COLO829 (cell line): ENCODE data around the gene C1D.
"Not testable (repeated sequence)": the region's sequence is repeated elsewhere in the genome, so short reads cannot be mapped to it uniquely, and the experiment has no call there.

Source experiments
- DNase-seq: peaks from one replicate; pipeline ENCODE4 v3.0.0; 2012; ENCODE audit warnings: low spot score

Gene C1D

DNA sequence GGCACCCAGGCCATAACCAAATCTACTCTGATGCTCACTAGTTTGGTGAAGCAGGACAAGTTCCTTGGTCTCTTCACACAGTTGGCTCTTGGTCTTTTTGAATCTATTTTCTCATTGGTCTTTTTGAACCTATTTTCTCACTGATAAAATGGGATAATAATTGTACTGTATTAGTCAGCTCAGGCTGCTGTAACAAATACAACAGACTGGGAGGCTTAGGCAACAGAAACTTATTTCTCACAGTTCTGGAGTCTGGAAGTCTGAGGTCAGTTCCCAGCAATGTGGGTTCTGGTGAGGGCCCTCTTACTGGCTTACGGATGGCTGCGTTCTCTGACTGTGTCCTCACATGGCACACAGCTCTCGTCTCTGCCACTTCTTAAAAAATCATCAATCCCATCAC, 63.5 kb downstream of the C1D start:
- no peak for DNase-seq

DNA sequence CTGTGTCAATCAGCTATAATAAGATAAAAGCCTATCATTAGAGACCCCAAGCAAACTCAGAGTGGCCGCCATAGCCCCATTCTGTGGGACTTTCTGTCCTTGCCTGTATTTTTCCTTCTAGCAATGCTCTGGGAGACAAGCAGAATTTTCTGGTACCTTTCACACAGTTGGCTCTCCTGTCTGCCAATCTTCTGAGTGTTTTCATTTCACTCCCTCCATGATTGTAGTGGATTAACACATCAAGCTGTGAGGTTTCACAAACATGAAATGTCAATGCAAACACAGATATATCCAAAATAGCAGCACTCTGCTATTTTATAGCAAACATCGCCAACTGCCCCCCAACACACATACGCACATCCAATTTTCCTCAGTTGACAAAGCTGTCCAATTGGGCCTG, 64.9 kb downstream of the C1D start:
- no peak for DNase-seq

- DNase-seq = peak; percentile 36
These were observed 65.3 kb downstream of the C1D start for GRCh38 chr2:67997528-67997900.

DNA sequence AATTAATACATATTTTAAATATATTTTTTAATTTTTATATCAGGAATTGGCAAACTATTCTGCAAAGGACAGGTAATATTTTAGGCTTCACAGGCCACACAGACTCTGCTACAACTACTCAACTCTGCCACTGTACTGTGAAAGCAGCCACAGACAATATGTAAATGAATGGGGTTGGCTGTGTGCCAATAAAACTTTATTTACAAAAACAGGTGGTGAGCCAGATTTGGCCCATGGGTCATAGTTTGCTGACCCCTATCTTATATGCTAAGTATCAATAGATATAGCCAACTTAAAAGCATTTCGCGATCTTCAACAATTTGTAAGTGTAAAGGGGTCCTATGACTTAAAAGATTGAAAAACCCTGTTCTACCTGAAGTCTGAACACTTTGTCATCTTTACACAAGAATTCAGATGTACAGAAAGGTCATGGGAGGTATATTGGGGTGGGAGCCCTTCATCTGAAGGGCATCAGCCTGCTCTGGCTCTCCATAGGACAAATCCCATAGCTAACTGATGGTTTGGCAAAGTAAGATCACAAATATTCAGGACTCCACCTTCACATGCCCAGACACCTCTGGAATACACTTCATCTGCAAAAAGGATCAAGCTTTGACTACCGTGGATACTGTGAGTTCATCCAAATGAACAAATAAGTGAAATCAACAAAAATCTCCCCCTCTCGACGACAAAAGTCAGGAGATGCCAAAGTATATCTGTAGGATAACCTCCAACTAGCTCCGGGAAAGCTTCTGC, 65.9 kb downstream of the C1D start:
- DNase-seq = no peak

DNA sequence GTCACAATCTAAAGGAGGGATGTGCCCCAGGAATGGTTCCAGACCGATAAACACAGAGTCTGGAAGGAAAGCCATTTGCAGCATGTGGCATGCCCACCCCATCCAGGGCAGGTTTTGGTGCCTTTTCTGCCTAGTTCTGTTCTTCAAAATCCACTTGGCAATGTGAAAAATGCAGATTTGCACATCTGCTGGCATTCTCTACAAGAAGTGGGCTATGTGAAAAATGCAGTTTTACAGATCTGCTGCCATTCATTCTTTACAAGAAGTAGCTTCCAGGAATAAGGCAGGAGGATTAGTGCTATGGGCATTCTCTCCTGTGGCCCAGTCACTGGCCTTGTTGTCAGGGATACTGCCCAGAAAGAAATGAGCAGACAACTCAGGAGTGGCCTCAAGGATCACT, 68.1 kb downstream of the C1D start:
- DNase-seq = no peak

DNA sequence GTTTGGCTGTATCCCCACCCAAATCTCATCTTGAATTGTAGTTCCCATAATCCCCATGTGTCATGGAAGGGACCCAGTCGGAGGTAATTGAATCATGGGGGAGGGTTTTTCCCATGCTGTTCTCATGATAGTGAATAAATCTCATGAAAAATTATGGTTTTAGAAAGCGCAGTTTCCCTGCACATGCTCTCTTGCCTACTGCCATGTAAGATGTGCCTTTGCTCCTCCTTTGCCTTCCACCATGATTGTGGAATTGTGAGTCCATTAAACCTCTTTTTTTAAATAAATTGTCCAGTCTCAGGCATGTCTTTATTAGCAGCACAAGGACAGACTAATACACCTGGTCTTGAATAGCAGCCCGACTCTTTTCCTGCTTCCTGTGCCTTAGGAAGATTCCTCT, 68.7 kb downstream of the C1D start:
- not testable (repeated sequence) for DNase-seq

- DNase-seq = no peak
These were observed 69.5 kb downstream of the C1D start for GRCh38 chr2:67993329-67993728.

DNA sequence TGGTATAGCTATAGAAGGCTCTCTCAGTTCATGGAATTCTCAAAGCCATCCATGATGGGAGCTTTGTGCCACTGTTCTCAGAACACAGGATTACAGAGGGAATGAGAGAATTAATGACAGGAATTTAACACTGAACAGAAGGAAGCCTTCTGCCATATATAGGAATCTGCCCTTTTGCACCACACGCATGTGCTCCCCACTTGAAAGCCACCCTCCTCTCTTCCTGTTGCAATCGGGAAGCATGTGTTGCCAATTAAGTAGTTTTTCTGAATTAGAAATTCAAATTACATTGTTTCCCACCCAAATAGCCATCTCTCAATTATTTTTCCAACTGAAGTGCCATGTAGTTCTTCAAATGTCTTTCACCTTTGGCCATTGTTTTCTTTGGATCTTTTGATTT, 71.3 kb downstream of the C1D start:
- DNase-seq = no peak
